Smooth muscle cell (in vitro differentiated cells): ENCODE results near the gene ASTN2. TPM values are rescaled to one million over a fixed set of nuclear protein-coding genes. Genes with fewer than 3 reads are reported as not detected.

Experiments used
- DNase-seq: peaks from one replicate; lab custom pipeline; 2025; ENCODE audit not compliant: unreplicated experiment; lab: John Stamatoyannopoulos, UW
- H2AFZ ChIP-seq: fragments of 200-600 bp; sonication (generic); 2 replicates; pipeline ENCODE4 v1.6.0; 2016; ENCODE audit warnings: antibody characterized with exemption, low read depth, mild to moderate bottlenecking
- H3F3A ChIP-seq: fragments of 200-600 bp; sonication (generic); 2 replicates; pipeline ENCODE4 v1.6.0; 2017; ENCODE audit warnings: antibody characterized with exemption, low read depth
- H3K27ac ChIP-seq: fragments of 200-600 bp; sonication (generic); 2 replicates; pipeline ENCODE4 v1.5.1; 2016; ENCODE audit warnings: low read depth, mild to moderate bottlenecking
- H3K27me3 ChIP-seq: fragments of 200-600 bp; sonication (generic); 2 replicates; pipeline ENCODE4 v1.6.1; 2016; ENCODE audit warnings: low read depth, mild to moderate bottlenecking
- H3K36me3 ChIP-seq: fragments of 200-600 bp; sonication (generic); 2 replicates; pipeline ENCODE4 v1.5.1; 2016; ENCODE audit warnings: low read depth
- H3K4me1 ChIP-seq: fragments of 200-600 bp; sonication (generic); 2 replicates; pipeline ENCODE4 v1.5.1; 2016; ENCODE audit warnings: low read depth
- H3K4me2 ChIP-seq: fragments of 200-600 bp; sonication (generic); 2 replicates; pipeline ENCODE4 v1.6.0; 2016; ENCODE audit warnings: mild to moderate bottlenecking
- H3K4me3 ChIP-seq: fragments of 200-600 bp; sonication (generic); 2 replicates; pipeline ENCODE4 v1.5.1; 2016; ENCODE audit warnings: mild to moderate bottlenecking
- H3K79me2 ChIP-seq: fragments of 200-600 bp; sonication (generic); 2 replicates; pipeline ENCODE4 v1.6.0; 2016; ENCODE audit warnings: low read depth, mild to moderate bottlenecking
- H3K9ac ChIP-seq: fragments of 200-600 bp; sonication (generic); 2 replicates; pipeline ENCODE4 v1.6.0; 2016; ENCODE audit warnings: low read depth
- H3K9me3 ChIP-seq: fragments of 200-600 bp; sonication (generic); replicated peaks from 2 replicates; pipeline ENCODE4 v1.5.1; 2016; ENCODE audit warnings: low read depth
- H4K20me1 ChIP-seq: fragments of 200-600 bp; sonication (generic); 2 replicates; pipeline ENCODE4 v1.6.0; 2016; ENCODE audit warnings: low read depth
- WGBS: methylation state at CpG from one replicate; pipeline ENCODE4 v1.1.7; 2016; ENCODE audit warnings: low lambda C conversion rate; 5-methylcytosine and 5-hydroxymethylcytosine counted together
- polyA plus RNA-seq: library from polyadenylated mRNA; unstranded; fragments of >200 nt; fragmentation: Nextera tagmentation; extraction: Ambion mirVana; gene quantifications from 2 replicates; pipeline ENCODE4 v1.2.1, GENCODE V29; 2016
- total RNA-seq: library from RNA; depleted of rRNA; stranded (reverse); fragments of >200 nt; gene quantifications from 2 replicates; pipeline ENCODE4 v1.2.3, GENCODE V29; 2014
- TF ChIP-seq, protein P1 (sequence below): fragments of 200-600 bp; sonication (generic); IDR thresholded peaks from 2 replicates; pipeline ENCODE4 v1.5.1; 2017; ENCODE audit warnings: borderline replicate concordance, mild to moderate bottlenecking, antibody characterized with exemption; ENCODE audit not compliant: insufficient read depth, poor library complexity, severe bottlenecking

ASTN2 gene
- total and polyA plus RNA-seq, 2 experiments from 2014 or later: 6.5 to 6.7 TPM

DNA sequence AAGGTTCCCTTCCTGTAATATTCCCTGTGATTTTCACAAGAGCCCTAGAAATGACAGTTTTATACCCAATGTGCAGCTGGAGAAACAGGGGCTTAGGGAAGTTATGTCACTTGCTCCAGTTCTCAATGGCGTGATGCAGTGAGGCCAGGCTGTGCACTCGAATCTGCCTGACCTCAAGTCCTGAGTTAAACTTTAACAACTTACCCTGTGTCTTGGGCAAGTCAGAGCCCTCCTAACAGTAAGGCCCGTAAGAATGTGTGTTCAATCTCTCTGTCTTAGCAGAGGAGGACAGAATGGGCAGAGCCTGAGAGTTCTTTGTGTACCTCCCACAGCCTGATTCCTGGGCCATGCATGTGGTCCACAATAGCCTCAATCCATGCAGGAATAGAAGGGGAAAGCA, 546.7 kb downstream of the ASTN2 start:
- no peaks in the 10 kb centered on the region for H3F3A ChIP-seq
- no peaks in the 10 kb centered on the region for H3K27me3 ChIP-seq
- WGBS: 72% methylated on average over 3 of the region's 3 CpGs
- H3K4me3 ChIP-seq: no peak overlapping the region
- DNase-seq: no peak
- H3K4me1 ChIP-seq: no peaks in the 10 kb centered on the region
- H3K36me3 ChIP-seq: no peaks in the 10 kb centered on the region
- H2AFZ ChIP-seq: no peak overlapping the region
- H3K79me2 ChIP-seq: no peaks in the 10 kb centered on the region
- no peak overlapping the region for H3K9ac ChIP-seq
- TF ChIP-seq, protein P1, sequence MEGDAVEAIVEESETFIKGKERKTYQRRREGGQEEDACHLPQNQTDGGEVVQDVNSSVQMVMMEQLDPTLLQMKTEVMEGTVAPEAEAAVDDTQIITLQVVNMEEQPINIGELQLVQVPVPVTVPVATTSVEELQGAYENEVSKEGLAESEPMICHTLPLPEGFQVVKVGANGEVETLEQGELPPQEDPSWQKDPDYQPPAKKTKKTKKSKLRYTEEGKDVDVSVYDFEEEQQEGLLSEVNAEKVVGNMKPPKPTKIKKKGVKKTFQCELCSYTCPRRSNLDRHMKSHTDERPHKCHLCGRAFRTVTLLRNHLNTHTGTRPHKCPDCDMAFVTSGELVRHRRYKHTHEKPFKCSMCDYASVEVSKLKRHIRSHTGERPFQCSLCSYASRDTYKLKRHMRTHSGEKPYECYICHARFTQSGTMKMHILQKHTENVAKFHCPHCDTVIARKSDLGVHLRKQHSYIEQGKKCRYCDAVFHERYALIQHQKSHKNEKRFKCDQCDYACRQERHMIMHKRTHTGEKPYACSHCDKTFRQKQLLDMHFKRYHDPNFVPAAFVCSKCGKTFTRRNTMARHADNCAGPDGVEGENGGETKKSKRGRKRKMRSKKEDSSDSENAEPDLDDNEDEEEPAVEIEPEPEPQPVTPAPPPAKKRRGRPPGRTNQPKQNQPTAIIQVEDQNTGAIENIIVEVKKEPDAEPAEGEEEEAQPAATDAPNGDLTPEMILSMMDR: no peak
- H3K9me3 ChIP-seq: no peaks in the 10 kb centered on the region
- H4K20me1 ChIP-seq: no peaks in the 10 kb centered on the region
- H3K4me2 ChIP-seq: no peak overlapping the region
- H3K27ac ChIP-seq: no peak overlapping the region

DNA sequence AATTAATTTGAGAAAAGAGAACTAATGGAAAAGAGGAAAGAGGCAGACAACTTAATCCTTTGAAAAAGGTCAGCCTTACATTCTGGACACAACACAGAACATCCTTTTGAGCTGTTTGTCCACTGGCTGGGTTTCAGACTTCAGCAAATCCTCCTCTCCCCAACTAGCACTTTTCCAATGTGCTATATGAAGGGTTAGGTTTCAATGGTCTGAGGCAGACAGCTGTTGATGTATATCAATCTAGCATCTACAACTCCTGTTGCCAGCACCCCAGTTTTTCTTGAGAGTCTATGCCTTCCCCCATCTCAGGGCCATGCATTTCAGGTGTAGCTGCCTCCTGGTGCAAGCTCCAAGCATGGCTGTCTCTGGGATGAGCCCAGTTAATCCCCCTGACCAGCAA, 553.5 kb downstream of the ASTN2 start:
- Histone ChIP-seq H3K27me3 (no peaks in the 10 kb centered on the region), H3K36me3 (no peaks in the 10 kb centered on the region), H3K9ac (no peak overlapping the region), H4K20me1 (no peaks in the 10 kb centered on the region), H3K4me2 (no peak overlapping the region), H3K9me3 (no peaks in the 10 kb centered on the region), H3K4me3 (no peak overlapping the region), H3K79me2 (no peaks in the 10 kb centered on the region), H3F3A (no peaks in the 10 kb centered on the region), H3K27ac (no peak overlapping the region), H2AFZ (no peak overlapping the region), H3K4me1 (no peaks in the 10 kb centered on the region)
- no peak for DNase-seq
- TF ChIP-seq, protein P1: no peak

DNA sequence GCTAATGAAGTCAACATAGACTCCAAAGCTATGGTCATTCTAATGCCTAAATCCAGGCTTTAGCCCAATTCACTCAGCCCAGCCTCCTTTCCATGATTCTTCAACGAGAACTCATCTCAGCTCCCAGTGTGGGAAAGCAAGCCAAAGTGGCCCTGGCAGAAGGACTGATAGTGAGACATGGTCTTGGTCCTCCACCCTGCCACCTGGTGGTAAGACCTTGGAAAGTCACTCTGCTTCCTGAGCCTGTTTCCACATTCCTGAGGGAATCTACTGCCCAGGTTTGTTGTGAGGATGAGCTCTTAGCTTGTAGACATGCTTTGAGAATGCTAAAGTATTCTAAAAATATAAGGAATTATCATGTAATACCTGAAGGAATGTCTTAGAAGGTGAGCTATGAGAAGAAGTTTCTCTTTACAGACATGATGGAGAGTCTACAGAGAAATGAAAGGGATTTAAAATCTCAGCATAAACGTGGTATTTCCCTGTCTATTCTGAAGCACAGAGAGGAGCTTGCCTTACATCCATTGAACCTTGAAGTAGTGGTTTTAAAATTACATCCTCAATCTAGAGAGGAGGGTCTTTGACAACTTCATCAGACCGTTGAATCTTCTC, 554.2 kb downstream of the ASTN2 start:
- Histone ChIP-seq H3K9me3 (no peaks in the 10 kb centered on the region), H3K36me3 (no peaks in the 10 kb centered on the region), H3K79me2 (no peaks in the 10 kb centered on the region), H3K4me1 (no peaks in the 10 kb centered on the region), H3K9ac (no peak overlapping the region), H3K27ac (no peak overlapping the region), H3K4me3 (no peak overlapping the region), H3K4me2 (no peak overlapping the region), H3F3A (no peaks in the 10 kb centered on the region), H2AFZ (no peak overlapping the region), H4K20me1 (no peaks in the 10 kb centered on the region), H3K27me3 (no peaks in the 10 kb centered on the region)
- TF ChIP-seq, protein P1: peak; percentile 77
- DNase-seq: peak; percentile 7
- 59% methylated on average over 3 of the region's 3 CpGs for WGBS

DNA sequence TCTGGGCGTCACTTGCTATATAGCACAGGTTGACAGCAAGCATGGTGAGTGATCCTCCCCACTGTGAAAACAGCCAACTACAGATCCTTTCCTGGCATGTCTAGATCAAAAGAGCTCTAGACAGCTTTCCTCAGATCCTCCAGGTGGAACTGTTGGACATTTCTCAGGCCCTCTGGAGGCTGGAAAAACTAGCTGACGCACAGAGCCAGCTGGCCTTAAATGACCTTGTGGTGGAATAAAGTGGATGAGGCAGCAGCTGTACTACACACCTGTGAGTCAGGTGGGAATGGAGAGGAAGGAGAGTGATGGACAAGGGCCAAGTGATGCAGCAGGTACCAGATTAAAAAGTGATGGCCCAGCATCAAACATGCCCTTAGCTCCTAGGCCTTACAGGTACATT, 555.1 kb downstream of the ASTN2 start:
- 77% methylated on average over 2 of the region's 2 CpGs for WGBS
- no peaks in the 10 kb centered on the region for H3K79me2 ChIP-seq
- no peaks in the 10 kb centered on the region for H4K20me1 ChIP-seq
- no peak overlapping the region for H3K27ac ChIP-seq
- H3K27me3 ChIP-seq: no peaks in the 10 kb centered on the region
- H3K9ac ChIP-seq: no peak overlapping the region
- no peak overlapping the region for H3K4me2 ChIP-seq
- no peaks in the 10 kb centered on the region for H3K36me3 ChIP-seq
- H3F3A ChIP-seq: no peaks in the 10 kb centered on the region
- no peaks in the 10 kb centered on the region for H3K4me1 ChIP-seq
- TF ChIP-seq, protein P1: no peak
- DNase-seq: no peak
- no peak overlapping the region for H3K4me3 ChIP-seq
- no peaks in the 10 kb centered on the region for H3K9me3 ChIP-seq
- H2AFZ ChIP-seq: no peak overlapping the region
